HG03139 (cell line): ENCODE results near the gene RAD51AP2.
"Not testable (repeated sequence)": the region's sequence is repeated elsewhere in the genome, so short reads cannot be mapped to it uniquely, and the experiment has no call there.

ENCODE experiments used
- ATAC-seq: cut with Tn5 transposase; IDR thresholded peaks from one replicate; pipeline ENCODE4 v1.9.1; 2021; ENCODE audit not compliant: unreplicated experiment

The RAD51AP2 gene

DNA sequence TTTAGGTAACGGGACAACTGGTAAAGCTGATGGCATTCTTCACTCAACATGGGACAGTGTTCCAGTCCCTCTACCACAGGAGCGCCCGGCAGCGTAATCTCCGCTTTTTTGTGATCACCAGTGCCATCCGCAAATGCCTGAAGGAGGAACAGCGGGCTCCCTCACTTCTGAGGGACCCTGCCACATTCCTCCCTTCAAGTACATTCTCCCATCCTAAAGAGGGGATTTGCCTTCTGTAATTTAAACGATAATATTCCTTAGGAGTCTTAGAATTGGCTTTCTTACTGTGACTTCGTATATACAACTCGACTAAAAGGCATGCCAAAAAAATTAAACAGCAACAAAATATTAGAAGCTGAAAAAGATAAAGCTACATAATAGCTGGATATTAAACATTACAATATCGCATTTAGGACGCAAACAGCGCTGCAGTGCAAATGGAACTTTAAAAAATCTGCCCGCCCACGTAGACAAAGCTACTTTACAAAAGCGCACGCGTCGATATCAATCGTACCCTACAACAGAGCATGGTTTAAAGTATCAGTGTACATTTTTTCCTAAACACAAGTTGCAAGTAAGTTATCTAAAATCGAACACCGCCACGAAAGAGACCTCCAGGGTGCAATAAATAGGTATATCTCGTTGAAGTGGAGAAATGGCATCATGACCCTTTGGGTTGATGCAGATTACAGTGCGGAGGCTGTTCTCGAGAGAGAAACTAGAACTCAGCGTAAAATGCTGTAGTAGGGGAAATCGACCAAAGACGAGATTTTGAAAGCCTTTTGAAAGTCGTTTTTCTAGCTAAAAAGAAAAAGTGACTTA is 20.0 kb upstream of the RAD51AP2 start:
- ATAC-seq, result peak; percentile 23

DNA sequence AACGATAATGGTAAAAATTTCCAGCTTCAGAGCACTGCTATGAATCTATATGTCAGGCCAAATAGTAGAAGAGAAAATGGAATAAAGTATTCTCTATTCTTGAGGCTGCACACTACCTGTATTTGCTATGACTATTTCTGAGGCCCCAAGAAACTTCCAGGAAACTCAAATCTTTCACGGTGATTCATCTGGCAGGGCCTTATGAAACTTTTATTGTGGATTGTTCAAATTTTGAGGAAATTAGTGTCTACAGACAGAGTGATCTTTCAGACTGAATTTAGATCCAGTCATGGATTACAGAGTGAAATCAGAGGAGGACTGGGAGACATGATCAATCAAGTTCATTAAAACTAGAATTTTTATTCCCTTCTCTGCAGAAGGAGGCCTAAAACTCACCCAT is 18.2 kb upstream of the RAD51AP2 start:
- no peak for ATAC-seq

DNA sequence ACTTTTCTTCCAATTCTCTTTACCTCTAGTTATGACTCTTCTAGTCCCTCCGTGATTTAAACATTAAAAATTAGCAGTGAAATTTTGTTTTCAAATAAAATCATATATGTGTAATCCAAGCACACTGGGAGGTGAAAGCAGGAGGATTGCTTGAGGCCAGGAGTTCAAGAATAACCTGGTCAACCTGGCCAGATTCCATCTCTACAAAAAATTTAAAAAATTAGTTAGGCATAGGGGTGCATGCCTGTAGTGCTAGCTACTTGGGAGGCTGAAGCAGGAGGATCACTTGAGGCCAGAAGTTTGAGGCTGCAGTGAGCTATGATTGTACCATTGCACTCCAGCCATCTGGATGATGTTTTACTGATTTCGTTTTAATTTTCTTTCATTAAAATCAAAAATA is 15.3 kb upstream of the RAD51AP2 start:
- ATAC-seq, result no peak

- no peak for ATAC-seq
These were observed 11.5 kb upstream of the RAD51AP2 start for GRCh38 chr2:17529771-17530170.

DNA sequence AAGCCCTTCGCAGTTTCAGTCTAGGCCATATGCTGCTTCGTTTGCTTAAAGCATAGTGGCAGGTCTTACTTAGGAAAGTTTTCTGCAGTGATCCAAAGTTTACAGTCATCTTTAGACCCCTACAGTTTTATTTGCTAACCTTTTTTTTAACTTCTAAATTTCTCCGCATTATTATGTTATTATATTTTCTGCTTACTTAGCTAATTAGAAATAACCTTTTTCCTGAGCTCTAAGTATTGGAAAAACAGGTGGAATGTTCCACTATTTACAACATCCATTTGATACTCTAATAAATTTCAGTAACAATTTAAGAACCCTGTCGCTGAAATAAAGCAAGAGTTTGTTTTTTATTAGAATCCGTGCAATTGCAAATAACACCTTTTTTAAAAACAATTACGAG is 4.1 kb upstream of the RAD51AP2 start:
- no peak for ATAC-seq

DNA sequence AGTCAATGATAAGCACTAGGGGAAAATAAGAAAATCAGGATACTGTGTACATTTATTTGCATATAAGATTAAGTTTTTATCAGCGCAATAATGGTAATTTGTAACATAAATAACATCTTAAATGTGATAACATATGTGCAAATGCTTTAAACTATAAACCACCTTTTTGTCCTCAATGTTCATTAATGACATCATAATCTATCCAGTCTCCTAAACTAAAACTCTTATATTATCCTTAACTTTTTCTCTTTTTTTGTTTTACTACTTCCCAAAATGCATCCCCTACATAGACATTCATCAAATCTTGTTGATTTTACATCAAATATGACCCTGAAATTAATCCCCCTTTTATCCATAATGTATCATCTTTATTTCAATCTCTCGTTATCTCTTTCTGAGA is 3.4 kb upstream of the RAD51AP2 start:
- ATAC-seq, result no peak

- no peak for ATAC-seq
These were observed 2.5 kb upstream of the RAD51AP2 start for GRCh38 chr2:17520761-17521160.

DNA sequence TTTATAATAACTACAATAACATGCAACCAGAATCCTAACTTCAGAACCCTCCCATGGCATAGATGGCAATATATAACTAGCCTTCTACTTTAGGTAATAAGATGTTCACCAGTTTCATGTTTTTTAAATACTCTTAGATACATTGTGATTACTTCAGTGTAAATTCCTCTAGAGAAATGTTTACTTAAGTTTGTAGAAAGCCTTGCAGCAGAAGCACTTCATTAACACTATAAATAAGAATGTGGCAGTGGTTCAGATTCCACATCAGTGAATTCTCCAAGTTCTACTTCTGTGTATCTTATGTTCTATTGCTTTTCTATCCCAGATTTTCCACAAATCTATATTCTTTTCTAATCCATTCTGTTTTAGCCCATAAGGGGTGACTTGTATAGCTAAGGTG is 1.2 kb upstream of the RAD51AP2 start:
- ATAC-seq, result no peak

DNA sequence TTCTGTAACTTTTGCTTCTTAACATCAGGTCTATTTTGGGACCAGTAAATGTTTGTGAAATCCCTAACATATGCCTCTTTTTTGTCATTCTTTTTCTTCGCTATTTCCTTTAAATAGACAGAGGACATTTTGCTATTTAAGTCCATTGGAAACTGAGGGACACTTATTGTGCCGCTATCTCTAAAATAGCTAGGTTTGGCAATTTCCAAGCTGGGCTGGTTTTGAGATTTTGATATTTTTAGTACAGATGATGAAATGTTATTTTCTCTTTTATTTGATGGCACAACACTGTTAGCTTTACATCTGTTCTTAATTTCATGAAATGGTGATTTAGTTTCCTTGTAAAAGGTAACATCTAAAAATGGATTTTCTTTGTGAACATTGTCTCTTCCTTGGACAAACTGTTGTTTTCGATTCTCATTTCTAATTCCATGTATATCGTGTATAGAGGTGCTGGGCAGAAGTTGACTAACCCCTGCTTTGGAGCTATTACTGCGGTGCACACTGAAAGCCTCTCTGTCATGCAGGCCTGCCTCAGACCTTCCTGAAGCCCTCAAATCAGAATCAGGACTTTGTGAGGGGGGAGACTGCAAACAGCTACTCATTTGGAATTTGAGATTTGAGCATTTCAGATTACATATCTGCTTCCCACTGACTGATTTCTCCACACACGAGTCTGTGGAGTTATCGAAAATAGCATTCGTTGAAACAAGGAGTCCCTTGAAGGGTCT is 594 bp downstream of the RAD51AP2 start:
- no peak for ATAC-seq

DNA sequence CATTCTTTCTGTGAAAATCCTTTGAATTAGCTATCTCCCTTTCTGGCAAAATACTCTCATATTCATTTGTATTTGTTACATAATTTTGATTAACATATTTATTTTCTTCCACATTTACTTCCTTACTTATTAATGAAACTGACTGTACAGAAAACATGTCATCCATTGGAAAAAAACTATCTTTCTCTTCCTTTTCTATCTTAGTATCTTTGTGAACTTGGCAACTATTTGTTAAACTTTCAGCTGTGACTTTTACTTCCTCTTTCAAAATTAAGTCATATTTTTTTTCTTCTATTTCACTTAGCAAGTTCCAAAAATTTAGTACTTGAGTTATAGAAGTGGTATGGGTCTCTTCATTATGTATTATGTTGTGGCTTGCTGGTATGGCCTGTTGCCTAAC is 2.6 kb downstream of the RAD51AP2 start:
- peak; percentile 35 for ATAC-seq

DNA sequence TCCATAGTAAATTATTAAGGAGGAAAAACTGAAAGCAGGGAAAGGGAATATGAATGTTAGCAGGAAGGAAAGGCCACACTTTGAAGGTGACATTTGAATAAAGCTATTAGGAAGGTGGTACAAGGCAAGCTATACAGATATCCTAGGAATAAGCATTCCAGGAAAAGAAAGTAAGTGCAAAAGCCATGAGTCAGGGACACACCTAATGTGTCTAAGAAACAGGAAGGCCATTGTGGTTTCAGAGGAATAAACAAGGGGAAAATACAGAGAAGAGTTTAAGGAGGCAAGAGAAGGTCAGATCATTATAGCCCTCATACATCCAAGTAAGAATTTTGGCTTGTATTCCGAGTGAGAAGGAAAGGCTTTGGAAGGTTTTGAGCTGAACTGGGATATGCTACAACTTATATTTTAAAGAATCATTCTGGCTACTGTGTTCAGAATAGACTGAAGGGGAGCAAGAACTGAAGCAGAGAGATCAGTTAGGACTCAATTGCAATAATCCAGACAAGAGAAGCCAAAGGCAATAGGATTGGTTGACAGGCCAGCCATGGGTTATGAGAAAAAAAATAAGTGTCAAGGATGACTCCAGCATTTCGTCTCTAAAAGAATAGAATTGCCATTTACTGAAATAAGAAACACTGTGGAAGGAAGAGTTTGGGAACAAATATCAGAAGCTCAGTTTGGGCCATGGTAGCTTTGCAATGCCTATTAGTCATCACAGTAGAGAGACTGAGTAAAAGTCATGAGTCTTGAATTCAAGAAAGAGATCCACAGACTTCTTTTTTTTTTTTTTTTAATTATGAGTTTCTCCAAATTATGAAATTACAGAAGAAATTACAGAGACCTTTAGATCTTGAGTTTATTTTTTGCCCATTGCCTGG is 11.3 kb downstream of the RAD51AP2 start:
- no peak for ATAC-seq

DNA sequence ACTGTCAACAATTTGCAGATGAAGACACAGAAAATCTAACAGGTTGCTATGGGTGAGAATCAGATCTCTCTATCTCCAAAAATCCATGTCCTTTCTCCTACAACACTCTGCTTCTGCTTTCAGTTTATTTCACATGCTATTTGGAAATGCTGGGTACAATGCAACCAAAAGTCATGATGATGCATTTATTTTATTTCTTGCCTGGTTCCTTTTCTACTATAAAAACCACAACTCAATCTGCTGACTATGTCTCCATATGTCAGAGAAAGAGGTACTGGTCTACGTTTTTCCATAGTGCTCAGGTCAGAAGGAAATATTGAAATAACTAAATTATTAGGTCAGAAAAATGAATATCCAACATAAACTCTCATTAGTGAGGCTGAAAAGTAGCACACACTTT is 20.5 kb downstream of the RAD51AP2 start:
- ATAC-seq, result no peak

DNA sequence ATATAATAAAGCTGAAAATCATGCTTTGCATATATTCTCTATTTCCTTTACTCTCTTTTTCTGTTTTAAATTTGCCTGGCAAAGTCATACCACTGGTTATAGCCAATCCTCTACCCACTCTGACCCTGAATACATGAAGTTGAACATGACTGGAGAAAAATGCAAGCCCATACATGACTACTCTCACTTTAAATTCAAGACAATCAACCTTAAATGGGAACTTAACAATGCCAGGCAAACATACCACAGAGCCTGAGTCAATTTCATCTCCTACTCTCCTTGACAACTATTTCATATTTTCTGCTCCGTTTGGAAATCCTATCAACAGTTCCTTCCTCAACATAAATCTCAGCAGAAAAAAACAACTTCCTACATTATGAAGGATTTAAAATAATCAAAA is 22.6 kb downstream of the RAD51AP2 start:
- ATAC-seq, result no peak

DNA sequence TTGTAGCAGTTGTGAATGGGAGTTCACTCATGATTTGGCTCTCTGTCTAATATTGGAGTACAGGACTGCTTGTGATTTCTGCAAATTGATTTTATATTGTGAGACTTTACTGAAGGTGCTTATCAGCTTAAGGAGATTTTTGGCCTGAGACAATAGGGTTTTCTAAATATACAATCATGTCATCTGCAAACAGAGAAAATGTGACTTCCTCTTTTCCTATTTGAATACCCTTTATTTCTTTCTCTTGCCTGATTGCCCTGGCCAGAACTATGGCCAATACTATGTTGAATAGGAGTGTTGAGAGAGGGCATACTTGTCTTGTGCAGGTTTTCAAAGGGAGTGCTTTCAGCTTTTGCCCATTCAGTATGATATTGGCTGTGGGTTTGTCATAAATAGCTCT is 28.1 kb downstream of the RAD51AP2 start:
- not testable (repeated sequence) for ATAC-seq

DNA sequence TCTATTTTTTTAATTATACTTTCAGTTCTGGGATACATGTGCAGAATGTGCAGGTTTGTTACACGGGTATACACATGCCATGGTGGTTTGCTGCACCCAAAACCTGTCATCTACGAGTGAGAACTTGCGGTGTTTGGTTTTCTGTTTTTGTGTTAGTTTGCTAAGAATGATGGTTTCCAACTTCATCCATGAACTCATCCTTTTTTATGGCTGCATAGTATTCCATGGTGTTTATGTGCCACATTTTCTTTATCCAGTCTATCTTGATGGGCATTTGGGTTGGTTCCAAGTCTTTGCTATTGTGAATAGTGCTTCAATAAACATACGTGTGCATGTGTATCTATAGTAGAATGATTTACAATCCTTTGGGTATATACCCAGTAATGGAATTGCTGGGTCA is 29.6 kb downstream of the RAD51AP2 start:
- ATAC-seq, result not testable (repeated sequence)

DNA sequence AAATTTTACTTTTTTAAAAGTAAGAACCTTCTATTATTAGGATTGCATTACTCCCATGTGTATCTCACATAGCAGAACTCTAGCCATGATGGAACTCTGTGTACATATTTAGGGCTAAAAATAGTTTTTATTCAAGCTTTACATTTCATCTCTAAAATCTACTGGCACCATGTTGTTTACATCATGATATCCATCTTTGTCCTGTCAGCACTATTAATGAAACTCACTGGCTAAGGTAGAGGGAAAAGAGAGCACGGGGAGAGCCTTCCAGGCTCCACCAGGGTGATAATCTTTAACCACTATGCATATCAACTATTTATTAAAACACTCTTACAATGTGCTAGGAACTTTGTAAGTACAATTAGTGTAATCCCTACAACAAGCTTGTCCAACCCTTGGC is 34.7 kb downstream of the RAD51AP2 start:
- no peak for ATAC-seq

DNA sequence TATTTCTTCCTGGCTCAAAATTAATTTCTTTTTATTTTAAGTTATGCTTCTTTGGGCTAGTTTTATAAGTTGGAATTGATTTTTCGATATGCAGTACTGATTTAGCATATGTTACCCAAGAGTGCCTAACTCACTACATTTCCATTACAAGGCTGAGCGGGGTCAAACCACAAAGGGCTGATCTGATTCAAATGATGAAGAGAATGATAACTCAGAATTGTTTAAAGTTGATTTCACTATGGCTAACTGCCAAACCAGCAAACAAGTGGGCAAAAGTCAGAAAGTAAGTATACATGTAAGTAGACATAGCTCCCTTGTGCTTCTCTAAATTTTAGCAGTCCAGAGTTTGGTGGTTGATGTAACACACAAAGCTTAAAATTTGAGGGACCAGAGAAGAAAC is 35.6 kb downstream of the RAD51AP2 start:
- ATAC-seq, result no peak

GRCh38 chr2:17479875-17480274 is 38.4 kb downstream of the RAD51AP2 start:
- no peak for ATAC-seq

DNA sequence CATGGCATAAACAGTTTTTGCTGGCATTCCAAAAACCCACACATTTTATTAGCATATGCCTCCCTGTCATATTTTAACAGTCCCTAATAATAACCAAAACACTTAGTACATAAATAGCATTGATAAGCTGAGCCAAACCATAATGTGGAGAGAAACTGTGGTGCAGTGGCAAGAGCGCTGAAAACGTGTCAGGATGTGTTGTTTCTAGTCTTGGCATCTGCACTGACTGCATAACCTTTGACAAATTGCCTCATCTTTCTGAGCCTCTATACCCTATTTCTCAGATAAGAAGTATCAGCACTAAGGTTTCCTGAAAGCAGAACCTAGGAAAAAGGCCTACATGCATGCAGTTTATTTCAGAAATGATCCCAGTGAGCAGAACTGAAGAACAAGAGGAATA is 41.4 kb downstream of the RAD51AP2 start:
- no peak for ATAC-seq

- ATAC-seq, result no peak
These were observed 42.2 kb downstream of the RAD51AP2 start for GRCh38 chr2:17476064-17476463.

DNA sequence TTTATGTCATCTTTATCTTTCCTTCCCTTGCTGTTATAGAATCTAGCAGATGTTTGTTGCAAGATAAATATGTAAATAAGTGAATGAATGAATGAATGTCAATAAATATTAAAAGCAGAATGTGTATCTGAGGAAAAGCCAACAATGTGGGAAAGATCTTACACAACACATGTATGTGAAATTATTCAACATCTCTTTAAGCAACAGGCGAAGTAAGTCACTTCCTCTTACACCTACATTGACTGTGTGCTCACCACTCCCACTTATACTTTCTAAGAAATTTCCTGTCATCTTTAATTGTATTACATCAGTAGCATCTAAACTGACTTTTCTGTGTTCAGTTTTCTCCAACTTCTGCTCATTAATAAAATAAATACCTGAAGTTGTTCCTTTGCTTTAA is 43.0 kb downstream of the RAD51AP2 start:
- ATAC-seq, result no peak

DNA sequence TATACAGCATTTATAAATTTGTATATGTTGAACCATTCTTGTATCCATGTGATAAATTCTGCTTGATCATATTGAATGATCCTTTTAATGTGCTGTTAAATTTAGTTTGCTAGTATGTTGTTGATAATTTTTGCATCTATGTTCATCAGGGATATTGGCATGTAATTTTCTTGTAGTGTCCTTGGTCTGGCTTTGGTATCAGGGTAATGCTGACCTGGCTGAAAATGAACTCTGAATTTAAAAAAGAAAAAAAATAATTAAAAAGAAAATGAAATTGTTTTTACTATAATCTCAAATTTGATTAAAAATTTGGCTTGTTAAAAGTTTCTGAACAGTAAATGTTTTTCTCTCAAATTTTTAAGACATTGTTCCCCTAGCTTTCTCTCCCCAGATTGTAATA is 46.3 kb downstream of the RAD51AP2 start:
- no peak for ATAC-seq
